Transverse colon (tissue), 4 donors: ENCODE data around the gene TMPRSS9. TPM values are rescaled to one million over a fixed set of nuclear protein-coding genes. Genes with fewer than 3 reads are reported as not detected.

ENCODE experiments used
- DNase-seq: peaks from one replicate; pipeline ENCODE4 v3.0.0-alpha.2; 2019
- H3K27ac ChIP-seq, 4 donors: fragments of 200-600 bp; sonication (generic); 2 replicates each; pipeline ENCODE4 v1.5.1; 2016 to 2018; ENCODE audit warnings: inconsistent platforms in 4 of 4
- H3K27me3 ChIP-seq: fragments of 200-600 bp; sonication (generic); 2 replicates; pipeline ENCODE4 v1.5.1; 2017; ENCODE audit warnings: inconsistent platforms
- H3K36me3 ChIP-seq, 4 donors: fragments of 200-600 bp; sonication (generic); 2 replicates each; pipeline ENCODE4 v1.5.1; 2017 to 2019; ENCODE audit warnings: inconsistent platforms in 4 of 4
- H3K4me1 ChIP-seq, 4 donors: fragments of 200-600 bp; sonication (generic); 2 replicates each; pipeline ENCODE4 v1.5.1; 2017 to 2020; ENCODE audit warnings: inconsistent platforms in 4 of 4
- H3K4me3 ChIP-seq, 4 donors: fragments of 200-600 bp; sonication (generic); 1 replicate in 1 of 4; 2 replicates in 3 of 4; pipeline versions ENCODE4 v1.5.1 to v1.6.1; 2017 to 2019; ENCODE audit warnings: inconsistent platforms in 4 of 4
- H3K9me3 ChIP-seq, 2 donors: fragments of 200-600 bp; sonication (generic); 2 replicates each; pipeline ENCODE4 v1.5.1; 2017 to 2019; ENCODE audit warnings: inconsistent platforms in 2 of 2
- EP300 ChIP-seq: sonication (generic); formaldehyde crosslinking; IDR thresholded peaks from one replicate; pipeline ENCODE4 v1.6.1; 2017; ENCODE audit warnings: antibody characterized with exemption, low read depth
- POLR2A ChIP-seq: fragments of 450-650 bp; IDR thresholded peaks from one replicate; pipeline ENCODE4 v1.6.1; 2016; ENCODE audit warnings: antibody characterized with exemption, mild to moderate bottlenecking, moderate library complexity
- POLR2AphosphoS5 ChIP-seq, 3 donors: sonication (generic); formaldehyde crosslinking; IDR thresholded peaks; one replicate each; pipeline ENCODE4 v1.6.1; 2016; ENCODE audit warnings: antibody characterized with exemption in 3 of 3
- whole genome bisulfite sequencing, 2 donors: methylation state at CpG; one replicate each; pipeline ENCODE4 v1.1.5; 2018; ENCODE audit warnings: low coverage in 1 of 2; 5-methylcytosine and 5-hydroxymethylcytosine counted together
- in situ Hi-C, 4 donors: fragments of 200-750 bp; cut with MboI; loops; one replicate each; pipeline versions ENCODE4 v1.15.0 to v1.15.1; 2017; ENCODE audit warnings: low sequenced_read_pairs in 3 of 4, low pct_ligation_motif_present in 1 of 4, low pct_unique_long_range_greater_than_20kb in 1 of 4
- intact Hi-C: fragments of 100-400 bp; cut with DNase I; formaldehyde crosslinking; loops from one replicate; pipeline ENCODE4 v1.15.1; 2023; ENCODE audit warnings: low total_unique reads
- total RNA-seq, 4 donors: library from RNA; depleted of rRNA; stranded (reverse); fragments of >200 nt; gene quantifications; one replicate each; pipeline ENCODE4 v1.1.0, GENCODE V29; 2016
- TF ChIP-seq, protein P1 (sequence below), 5 experiments: fragments of 200-600 bp in 3 of 5; fragments of 450-650 bp in 2 of 5; sonication (generic) in 3 of 5; IDR thresholded peaks; 1 replicate in 2 of 5; 2 replicates in 3 of 5; pipeline ENCODE4 v1.5.1; 2016 to 2017; ENCODE audit warnings: antibody characterized with exemption in 5 of 5, inconsistent platforms in 3 of 5, mild to moderate bottlenecking in 2 of 5, moderate library complexity in 1 of 5

Gene TMPRSS9
- total RNA-seq, 4 donors from 2014 or later: 0.27 TPM; not detected in 3

DNA sequence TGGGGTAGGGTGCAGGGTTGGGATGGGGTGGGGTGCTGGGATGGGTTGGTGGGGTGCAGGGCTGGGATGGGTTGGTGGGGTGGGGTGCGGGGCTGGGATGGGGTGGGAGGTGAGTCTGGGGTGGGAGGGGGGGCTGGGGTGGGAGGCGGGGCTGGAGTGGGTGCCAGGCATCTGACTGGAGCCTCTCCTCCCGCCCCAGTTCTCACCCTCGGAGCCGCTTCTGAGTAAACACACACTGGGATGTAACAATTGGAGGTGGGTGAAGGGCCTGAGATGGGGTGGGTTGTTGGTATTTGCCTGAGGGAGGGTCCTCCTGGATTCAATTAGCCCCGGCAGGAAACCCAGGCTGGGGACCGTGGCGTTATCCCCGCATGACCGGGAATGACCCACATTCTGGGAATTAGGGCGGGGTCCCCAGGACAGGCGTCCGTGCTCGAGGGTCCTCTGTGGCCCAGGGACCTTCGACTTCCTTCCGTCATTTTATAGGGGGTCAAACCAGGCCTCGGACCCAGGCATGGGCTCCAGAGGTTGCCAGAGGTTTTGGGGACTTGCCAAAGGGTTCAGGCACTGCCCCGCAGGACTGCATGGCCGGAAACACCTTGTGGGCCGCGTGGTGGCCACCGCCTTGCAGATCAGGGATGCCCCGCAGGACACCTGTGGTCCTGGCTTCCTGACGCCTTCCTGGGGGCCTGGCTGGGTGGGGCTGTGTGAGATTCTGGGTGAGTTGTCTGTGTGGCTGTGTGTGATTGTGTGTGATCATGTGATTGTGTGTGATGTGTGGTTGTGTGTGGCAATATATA is 1.4 kb downstream of the TMPRSS9 start:
- intact Hi-C loops: no loop called here
- TF ChIP-seq POLR2AphosphoS5 (IDR thresholded peaks at IDR 0.05): no peak
- TF ChIP-seq, protein P1, sequence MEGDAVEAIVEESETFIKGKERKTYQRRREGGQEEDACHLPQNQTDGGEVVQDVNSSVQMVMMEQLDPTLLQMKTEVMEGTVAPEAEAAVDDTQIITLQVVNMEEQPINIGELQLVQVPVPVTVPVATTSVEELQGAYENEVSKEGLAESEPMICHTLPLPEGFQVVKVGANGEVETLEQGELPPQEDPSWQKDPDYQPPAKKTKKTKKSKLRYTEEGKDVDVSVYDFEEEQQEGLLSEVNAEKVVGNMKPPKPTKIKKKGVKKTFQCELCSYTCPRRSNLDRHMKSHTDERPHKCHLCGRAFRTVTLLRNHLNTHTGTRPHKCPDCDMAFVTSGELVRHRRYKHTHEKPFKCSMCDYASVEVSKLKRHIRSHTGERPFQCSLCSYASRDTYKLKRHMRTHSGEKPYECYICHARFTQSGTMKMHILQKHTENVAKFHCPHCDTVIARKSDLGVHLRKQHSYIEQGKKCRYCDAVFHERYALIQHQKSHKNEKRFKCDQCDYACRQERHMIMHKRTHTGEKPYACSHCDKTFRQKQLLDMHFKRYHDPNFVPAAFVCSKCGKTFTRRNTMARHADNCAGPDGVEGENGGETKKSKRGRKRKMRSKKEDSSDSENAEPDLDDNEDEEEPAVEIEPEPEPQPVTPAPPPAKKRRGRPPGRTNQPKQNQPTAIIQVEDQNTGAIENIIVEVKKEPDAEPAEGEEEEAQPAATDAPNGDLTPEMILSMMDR (IDR thresholded peaks at IDR 0.05): no peak
- no peak for TF ChIP-seq POLR2A
- no peak for TF ChIP-seq EP300
- no peak overlapping the region for H3K27ac ChIP-seq
- whole genome bisulfite sequencing, 2 donors: 20% methylated on average over 23 of the region's 24 CpGs; no CpG with 5 or more reads in 1 of the 2 donors
- in situ Hi-C loops: no loop called here
- H3K36me3 ChIP-seq: no peaks in the 10 kb centered on the region
- H3K4me3 ChIP-seq: no peak overlapping the region
- H3K4me1 ChIP-seq: peaks cover 0 to 4% (median 0%) of the 10 kb centered on the region in 4 donors
- no peaks in the 10 kb centered on the region for H3K9me3 ChIP-seq
- DNase-seq: no peak
- peaks cover 62% of the 10 kb centered on the region for H3K27me3 ChIP-seq

DNA sequence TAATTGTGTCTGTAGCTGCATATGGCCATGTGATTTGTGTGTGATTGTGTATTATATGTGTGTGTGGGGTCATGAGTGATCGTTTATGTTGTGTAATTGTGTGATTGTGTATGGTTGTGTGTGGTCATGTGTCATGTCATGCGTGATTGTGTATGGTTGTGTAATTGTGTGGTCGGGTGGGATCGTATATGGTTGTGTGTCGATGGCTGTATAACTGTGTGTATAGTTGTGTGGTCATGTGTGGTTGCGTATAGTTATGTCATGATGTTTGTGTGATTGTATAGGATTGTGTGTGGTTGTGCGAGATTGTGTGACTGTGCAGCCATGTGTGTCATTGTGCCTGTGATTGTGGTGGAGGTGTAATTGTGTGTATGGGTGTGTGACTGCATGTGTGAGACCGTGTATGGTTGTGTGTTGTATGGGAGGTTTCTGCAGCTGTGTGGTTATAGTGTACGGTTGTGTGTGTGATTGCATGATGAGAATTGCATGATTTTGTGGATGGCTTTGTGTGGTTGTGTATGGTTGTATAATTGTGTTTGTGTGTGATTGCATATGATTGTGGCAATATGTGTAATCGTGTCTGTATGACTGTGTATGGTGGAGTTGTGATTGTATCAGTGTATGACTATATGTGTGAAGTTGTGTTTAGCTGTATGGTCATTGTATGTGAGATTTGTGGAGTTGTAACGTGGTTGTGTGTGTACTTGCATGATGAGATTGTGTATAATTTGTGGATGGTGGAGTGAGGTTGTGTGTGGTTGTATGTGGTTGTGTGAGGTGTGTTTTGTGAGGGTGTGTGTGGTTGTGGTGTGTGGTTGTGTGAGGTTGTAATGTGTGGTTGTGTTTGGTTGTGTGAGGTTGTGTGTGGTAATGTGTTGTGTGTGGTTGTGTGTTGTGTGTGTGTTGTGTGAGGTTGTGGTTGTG is 2.2 kb downstream of the TMPRSS9 start:
- in situ Hi-C loops: no loop called here
- TF ChIP-seq POLR2AphosphoS5 (IDR thresholded peaks at IDR 0.05): no peak
- TF ChIP-seq POLR2A: no peak
- TF ChIP-seq, protein P1 (IDR thresholded peaks at IDR 0.05): no peak
- TF ChIP-seq EP300: no peak
- Histone ChIP-seq H3K4me3 (no peak overlapping the region), H3K9me3 (no peaks in the 10 kb centered on the region), H3K4me1 (peaks cover 0 to 4% (median 0%) of the 10 kb centered on the region in 4 donors), H3K27ac (no peak overlapping the region), H3K36me3 (no peaks in the 10 kb centered on the region), H3K27me3 (peaks cover 62% of the 10 kb centered on the region)
- 80 to 82% methylated on average over 9 to 11 of the region's 11 CpGs for WGBS, 2 donors
- intact Hi-C loops: no loop called here
- no peak for DNase-seq

DNA sequence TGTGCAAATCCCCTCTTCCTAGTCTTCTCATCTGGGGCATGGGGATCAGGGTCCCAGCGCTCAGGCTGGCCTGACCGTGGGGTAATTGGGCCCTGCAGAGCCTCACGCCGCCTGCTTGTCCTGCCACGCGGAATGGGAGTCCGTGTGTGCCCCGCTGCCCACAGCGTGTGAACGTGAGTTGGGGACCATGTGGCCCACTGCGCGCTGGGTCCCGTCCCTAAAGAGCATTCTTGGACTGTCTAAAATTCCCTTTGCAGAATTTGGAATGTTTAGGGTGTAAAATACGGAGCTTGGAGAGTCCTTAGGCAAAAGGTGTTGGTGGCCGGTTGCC is 2.9 kb downstream of the TMPRSS9 start:
- H3K27me3 ChIP-seq: peaks cover 62% of the 10 kb centered on the region
- H3K4me3 ChIP-seq: no peak overlapping the region
- WGBS, 2 donors: 76% methylated on average over 15 of the region's 15 CpGs; no CpG with 5 or more reads in 1 of the 2 donors
- intact Hi-C loops: no loop called here
- H3K36me3 ChIP-seq: no peaks in the 10 kb centered on the region
- H3K27ac ChIP-seq: no peak overlapping the region
- TF ChIP-seq POLR2A (no peak), POLR2AphosphoS5 (IDR thresholded peaks at IDR 0.05) (no peak), EP300 (no peak)
- TF ChIP-seq, protein P1 (IDR thresholded peaks at IDR 0.05): no peak
- H3K9me3 ChIP-seq: no peaks in the 10 kb centered on the region
- peaks cover 0 to 4% (median 0%) of the 10 kb centered on the region in 4 donors for H3K4me1 ChIP-seq
- in situ Hi-C loops: no loop called here
- DNase-seq: no peak

- H3K27me3 ChIP-seq: peaks cover 62% of the 10 kb centered on the region
- no peak overlapping the region for H3K27ac ChIP-seq
- peaks cover 0 to 4% (median 0%) of the 10 kb centered on the region in 4 donors for H3K4me1 ChIP-seq
- intact Hi-C loops: no loop called here
- TF ChIP-seq, protein P1 (IDR thresholded peaks at IDR 0.05): no peak
- TF ChIP-seq POLR2AphosphoS5 (IDR thresholded peaks at IDR 0.05): no peak
- TF ChIP-seq POLR2A: no peak
- TF ChIP-seq EP300: no peak
- H3K4me3 ChIP-seq: no peak overlapping the region
- no peaks in the 10 kb centered on the region for H3K36me3 ChIP-seq
- WGBS, 2 donors: 40 to 79% methylated on average over 1 to 17 of the region's 17 CpGs
- no peak for DNase-seq
- in situ Hi-C loops: no loop called here
- H3K9me3 ChIP-seq: no peaks in the 10 kb centered on the region
Observed at GRCh38 chr19:2363419-2363818, 3.4 kb downstream of the TMPRSS9 start.
